NB4 (cell line): ENCODE measurements around the gene FAM229B.

ENCODE experiments used
- CTCF ChIP-seq: IDR thresholded peaks from one replicate; pipeline ENCODE4 v1.5.1; 2012; ENCODE audit warnings: low read depth, low read length
- MAX ChIP-seq: IDR thresholded peaks from 2 replicates; pipeline ENCODE4 v1.6.1; 2011; ENCODE audit warnings: low read depth, low read length
- MYC ChIP-seq: IDR thresholded peaks from 2 replicates; pipeline ENCODE4 v1.6.1; 2011; ENCODE audit warnings: low read depth, low read length
- POLR2A ChIP-seq: IDR thresholded peaks from 2 replicates; pipeline ENCODE4 v1.6.1; 2011; ENCODE audit warnings: mild to moderate bottlenecking; ENCODE audit not compliant: insufficient read length; ENCODE audit errors: extremely low read depth

- TF ChIP-seq CTCF, result no peak
- no peak for TF ChIP-seq POLR2A
- TF ChIP-seq MYC, result no peak
- no peak for TF ChIP-seq MAX
Measured at GRCh38 chr6:112118034-112118433, 30.6 kb downstream of the FAM229B start.
